Pancreas (tissue), 10 donors: ENCODE data around the gene LRP3. TPM values are rescaled to one million over a fixed set of nuclear protein-coding genes. Genes with fewer than 3 reads are reported as not detected.
A peak's percentile ranks its signal among the peaks of the same experiment; 100 is the strongest.

Source experiments
- ATAC-seq, 4 donors: fragments of 200-7000 bp; cut with Tn5 transposase; one replicate each; pipeline versions ENCODE4 v1.8.0 to v1.9.1; 2020; ENCODE audit warnings: mild to moderate bottlenecking in 4 of 4, moderate library complexity in 4 of 4
- DNase-seq, 6 donors: peaks; one replicate each; pipeline ENCODE4 v3.0.0-alpha.2; 2020
- FAIRE-seq: peaks from 2 replicates; lab custom pipeline; 2012; peaks lifted over from hg19 to GRCh38; lab: Jason Lieb, UNC
- H3K27ac ChIP-seq, 4 donors: fragments of 200-600 bp; sonication (generic); 1 replicate in 3 of 4; 2 replicates in 1 of 4; pipeline versions ENCODE4 v1.5.0 to v1.8.0; 2020
- H3K27me3 ChIP-seq, 4 donors: fragments of 200-600 bp; one replicate each; pipeline ENCODE4 v1.8.0; 2021
- H3K36me3 ChIP-seq, 3 donors: fragments of 200-600 bp; sonication (generic) in 1 of 3; one replicate each; pipeline versions ENCODE4 v1.5.0 to v1.8.0; 2020 to 2021
- H3K4me1 ChIP-seq, 3 donors: fragments of 200-600 bp; one replicate each; pipeline ENCODE4 v1.8.0; 2021
- H3K4me3 ChIP-seq, 4 donors: fragments of 200-600 bp; sonication (generic) in 2 of 4; one replicate each; pipeline versions ENCODE4 v1.5.0 to v1.8.0; 2020 to 2021
- H3K9me3 ChIP-seq, 4 donors: fragments of 200-600 bp; one replicate each; pipeline ENCODE4 v1.8.0; 2021
- CTCF ChIP-seq, 4 donors: fragments of 200-600 bp; sonication (generic) in 3 of 4; IDR thresholded peaks; one replicate each; pipeline versions ENCODE4 v1.5.0 to v1.8.0; 2021; ENCODE audit warnings: antibody characterized with exemption in 4 of 4
- WGBS, 2 donors: extraction: QIAGEN DNeasy Blood & Tissue Kit; methylation state at CpG; one replicate each; pipeline ENCODE4 v1.1.7; 2013; 5-methylcytosine and 5-hydroxymethylcytosine counted together
- intact Hi-C, 3 donors: fragments of 100-400 bp; cut with DNase I; formaldehyde crosslinking; loops; one replicate each; pipeline versions ENCODE4 v1.11.1 to v1.14.2; 2022
- polyA plus RNA-seq, 2 donors: library from polyadenylated mRNA; stranded (reverse); fragments of 200-250 nt; gene quantifications; one replicate each; pipeline ENCODE4 v1.2.3, GENCODE V29; 2013
- total RNA-seq, 6 donors: library from RNA; stranded (reverse); fragmentation: NEBNext Ultra II Directional in 4 of 6; extraction: Animal tissue kit (Norgen Biotek cat#: 25700) in 4 of 6; gene quantifications; one replicate each; pipeline versions ENCODE4 v1.2.1 to v1.2.4, GENCODE V29; 2021 to 2023
- donor health status: healthy with polysubstance abuse.
- donor health status: DM: no; HTN: no; CAD: no; lungs with moderate emphysema.
- donor health status: DM: no; HTN: no; CAD: no.
- donor health status: control.
- donor health status: control.
- donor health status: Bipolar disorder and iron deficiency.
- donor health status: DM: yes; HTN: yes; CAD: no.
- donor health status: DM: no; HTN: no; CAD: no.
- donor health status: DM: no; HTN: no; CAD: no.
- donor health status: DM: yes; HTN: yes; CAD: no.

Gene LRP3
- total and polyA plus RNA-seq, 8 donors, result 7.2 to 21.0 (median 13.2) TPM

GRCh38 chr19:33240181-33240771 lies 46.1 kb downstream of the LRP3 start:
- intact Hi-C loops, result loop anchor here in 2 of 3 donors (2.0 to 10.0 kb wide), 3 partner anchors 165 to 535 kb away; no protein-coding TSS in a partner anchor
- no peaks in the 10 kb centered on the region for H3K4me1 ChIP-seq
- no peak overlapping the region for H3K4me3 ChIP-seq
- H3K9me3 ChIP-seq, result no peaks in the 10 kb centered on the region
- no peaks in the 10 kb centered on the region for H3K36me3 ChIP-seq
- ATAC-seq (no peak), FAIRE-seq (no peak), DNase-seq (peak in 1 of 6 donors; percentile 46)
- TF ChIP-seq CTCF (IDR thresholded peaks at IDR 0.05), result no peak
- H3K27ac ChIP-seq, result no peak overlapping the region
- H3K27me3 ChIP-seq, result no peaks in the 10 kb centered on the region
- 77 to 87% methylated on average over 8 of the region's 8 CpGs for WGBS, 2 donors

- intact Hi-C loops, result loop anchor here in 2 of 3 donors (2.0 to 10.0 kb wide), 3 partner anchors 164 to 534 kb away; no protein-coding TSS in a partner anchor
- Histone ChIP-seq H3K4me1 (no peaks in the 10 kb centered on the region), H3K36me3 (no peaks in the 10 kb centered on the region), H3K9me3 (no peaks in the 10 kb centered on the region), H3K27ac (no peak overlapping the region), H3K4me3 (no peak overlapping the region), H3K27me3 (no peaks in the 10 kb centered on the region)
- DNase-seq (peak in 1 of 6 donors; percentile 72), ATAC-seq (peak; percentile 9 to 30 (median 24)), FAIRE-seq (no peak)
- WGBS, 2 donors, result 65 to 70% methylated on average over 11 of the region's 11 CpGs
- TF ChIP-seq CTCF (IDR thresholded peaks at IDR 0.05), result no peak
Observed at GRCh38 chr19:33241091-33241529, 47.0 kb downstream of the LRP3 start.

GRCh38 chr19:33241530-33242101 lies 47.5 kb downstream of the LRP3 start:
- WGBS, 2 donors, result 9 to 12% methylated on average over 11 to 22 of the region's 22 CpGs
- intact Hi-C loops, result loop anchor here (2.0 to 10.0 kb wide), 4 partner anchors 163 to 533 kb away; no protein-coding TSS in a partner anchor
- Histone ChIP-seq H3K36me3 (no peaks in the 10 kb centered on the region), H3K9me3 (no peaks in the 10 kb centered on the region), H3K27ac (no peak overlapping the region), H3K4me1 (no peaks in the 10 kb centered on the region), H3K27me3 (no peaks in the 10 kb centered on the region), H3K4me3 (no peak overlapping the region)
- peak; percentile 39 to 90 (median 71) for TF ChIP-seq CTCF (IDR thresholded peaks at IDR 0.05)
- ATAC-seq (peak; percentile 61 to 84 (median 76)), FAIRE-seq (no peak), DNase-seq (peak in 3 of 6 donors; percentile 16 to 82 (median 42))

GRCh38 chr19:33242131-33242530 lies 48.0 kb downstream of the LRP3 start:
- no peaks in the 10 kb centered on the region for H3K4me1 ChIP-seq
- no peaks in the 10 kb centered on the region for H3K36me3 ChIP-seq
- H3K4me3 ChIP-seq, result no peak overlapping the region
- FAIRE-seq, result no peak
- no peaks in the 10 kb centered on the region for H3K9me3 ChIP-seq
- no peaks in the 10 kb centered on the region for H3K27me3 ChIP-seq
- H3K27ac ChIP-seq, result no peak overlapping the region
- no peak for DNase-seq
- no peak for TF ChIP-seq CTCF (IDR thresholded peaks at IDR 0.05)
- ATAC-seq, result no peak
- intact Hi-C loops, result loop anchor here (2.0 to 10.0 kb wide), 3 partner anchors 163 to 533 kb away; no protein-coding TSS in a partner anchor
- 60 to 64% methylated on average over 10 of the region's 10 CpGs for WGBS, 2 donors
